ENCODE results near the gene CLIC1. TPM values are rescaled to one million over a fixed set of nuclear protein-coding genes. Genes with fewer than 3 reads are reported as not detected.
A peak's percentile ranks its signal among the peaks of the same experiment; 100 is the strongest.

The CLIC1 gene
- polyA plus RNA-seq, 1 donor (not counting 4 experiments of a cell fraction or from before 2014, with no cell fraction given) = 832 TPM

- FAIRE-seq = peak; percentile 67
- Histone ChIP-seq H3K4me1 (ENCODE audit: control insufficient read depth, extremely low read depth, insufficient read depth, low read length) (peaks cover 47% of the 10 kb centered on the region), H2AFZ (ENCODE audit: control insufficient read depth, low read length) (no peak overlapping the region), H3K27ac (ENCODE audit: control insufficient read depth, insufficient read depth, low read length) (peak overlapping the region; percentile 96), H3K79me2 (ENCODE audit: control insufficient read depth, insufficient read depth, low read length) (peaks cover 39% of the 10 kb centered on the region), H3K9ac (ENCODE audit: control insufficient read depth, extremely low read depth, insufficient read depth, low read length) (peak overlapping the region; percentile 90), H3K9me1 (ENCODE audit: control insufficient read depth, extremely low read depth, insufficient read depth, low read length) (peaks cover 4% of the 10 kb centered on the region), H3K4me3 (ENCODE audit: control insufficient read depth in 2 of 3, extremely low read depth in 1 of 3, insufficient read depth in 2 of 3, low read depth in 1 of 3, low read length in 3 of 3) (peak overlapping the region; percentile 62 to 88 (median 66)), H3K4me2 (ENCODE audit: control insufficient read depth, extremely low read depth, insufficient read depth, low read depth, low read length) (peak overlapping the region; percentile 84), H3K27me3 (ENCODE audit: control insufficient read depth, extremely low read depth, insufficient read depth, low read length) (no peaks in the 10 kb centered on the region), H3K9me3 (ENCODE audit: control insufficient read depth, low read depth, low read length) (no peaks in the 10 kb centered on the region), H3K36me3 (ENCODE audit: control insufficient read depth in 2 of 2, extremely low read depth in 1 of 2, insufficient read depth in 2 of 2, low read length in 2 of 2) (peaks cover 24 to 40% of the 10 kb centered on the region in 2 experiments), H4K20me1 (ENCODE audit: control insufficient read depth, extremely low read depth, insufficient read depth, low read length) (peaks cover 19% of the 10 kb centered on the region)
- TF ChIP-seq CTCF (optimal IDR thresholded peaks at IDR 0.05 in 1 of 3, IDR thresholded peaks at IDR 0.05 in 1 of 3, conservative IDR thresholded peaks at IDR 0.05 in 1 of 3; ENCODE audit: extremely low read depth in 1 of 3, insufficient read depth in 2 of 3, low read length in 3 of 3) (no peak), EZH2 (IDR thresholded peaks at IDR 0.05; ENCODE audit: low read length) (no peak)
- DNase-seq (ENCODE audit: low read depth, low spot score) = no peak
- dilution Hi-C loops (cut with MboI; ENCODE audit: extremely low pct_ligation_motif_present, low sequenced_read_pairs) = no loop called here
These were observed 2.0 kb downstream of the CLIC1 start for GRCh38 chr6:31734247-31734820.

- peaks cover 39% of the 10 kb centered on the region for H3K79me2 ChIP-seq (ENCODE audit: control insufficient read depth, insufficient read depth, low read length)
- dilution Hi-C loops (cut with MboI; ENCODE audit: extremely low pct_ligation_motif_present, low sequenced_read_pairs) = no loop called here
- peak overlapping the region; percentile 96 for H3K27ac ChIP-seq (ENCODE audit: control insufficient read depth, insufficient read depth, low read length)
- peak overlapping the region; percentile 90 for H3K9ac ChIP-seq (ENCODE audit: control insufficient read depth, extremely low read depth, insufficient read depth, low read length)
- H3K9me1 ChIP-seq (ENCODE audit: control insufficient read depth, extremely low read depth, insufficient read depth, low read length) = peaks cover 4% of the 10 kb centered on the region
- H3K36me3 ChIP-seq (ENCODE audit: control insufficient read depth in 2 of 2, extremely low read depth in 1 of 2, insufficient read depth in 2 of 2, low read length in 2 of 2) = peaks cover 24 to 40% of the 10 kb centered on the region in 2 experiments
- no peaks in the 10 kb centered on the region for H3K27me3 ChIP-seq (ENCODE audit: control insufficient read depth, extremely low read depth, insufficient read depth, low read length)
- peak overlapping the region in 2 of 3 experiments; percentile 62 to 88 for H3K4me3 ChIP-seq (ENCODE audit: control insufficient read depth in 2 of 3, extremely low read depth in 1 of 3, insufficient read depth in 2 of 3, low read depth in 1 of 3, low read length in 3 of 3)
- DNase-seq (ENCODE audit: low read depth, low spot score) (no peak), FAIRE-seq (no peak)
- no peak overlapping the region for H2AFZ ChIP-seq (ENCODE audit: control insufficient read depth, low read length)
- H3K4me2 ChIP-seq (ENCODE audit: control insufficient read depth, extremely low read depth, insufficient read depth, low read depth, low read length) = peak overlapping the region; percentile 84
- TF ChIP-seq CTCF (optimal IDR thresholded peaks at IDR 0.05 in 1 of 3, IDR thresholded peaks at IDR 0.05 in 1 of 3, conservative IDR thresholded peaks at IDR 0.05 in 1 of 3; ENCODE audit: extremely low read depth in 1 of 3, insufficient read depth in 2 of 3, low read length in 3 of 3) (no peak), EZH2 (IDR thresholded peaks at IDR 0.05; ENCODE audit: low read length) (no peak)
- peaks cover 19% of the 10 kb centered on the region for H4K20me1 ChIP-seq (ENCODE audit: control insufficient read depth, extremely low read depth, insufficient read depth, low read length)
- peaks cover 45% of the 10 kb centered on the region for H3K4me1 ChIP-seq (ENCODE audit: control insufficient read depth, extremely low read depth, insufficient read depth, low read length)
- H3K9me3 ChIP-seq (ENCODE audit: control insufficient read depth, low read depth, low read length) = no peaks in the 10 kb centered on the region
These were observed 2.6 kb downstream of the CLIC1 start for GRCh38 chr6:31733734-31734133.

All from keratinocyte (primary cell).